Activated CD4-positive, alpha-beta T cell treated with anti-CD3 and anti-CD28 coated beads for 24 hours (primary cell): ENCODE measurements around the gene PNPLA7.
"Not testable (repeated sequence)": the region's sequence is repeated elsewhere in the genome, so short reads cannot be mapped to it uniquely, and the experiment has no call there.

Experiments
- DNase-seq, 2 donors: peaks; one replicate each; pipeline ENCODE4 v3.0.0-alpha.2; 2020; ENCODE audit warnings: low read depth in 2 of 2

Gene PNPLA7

GRCh38 chr9:137480686-137481683 is 69.2 kb downstream of the PNPLA7 start:
- no peak for DNase-seq

- no peak for DNase-seq
These were observed 70.1 kb downstream of the PNPLA7 start for GRCh38 chr9:137479892-137480685.

- no peak for DNase-seq
These were observed 71.0 kb downstream of the PNPLA7 start for GRCh38 chr9:137478962-137479861.

- no peak for DNase-seq
These were observed 71.6 kb downstream of the PNPLA7 start for GRCh38 chr9:137478613-137478961.

- DNase-seq, result no peak
These were observed 72.2 kb downstream of the PNPLA7 start for GRCh38 chr9:137477778-137478612.

- DNase-seq, result no peak
These were observed 73.3 kb downstream of the PNPLA7 start for GRCh38 chr9:137476856-137477255.

- no peak for DNase-seq
These were observed 74.5 kb downstream of the PNPLA7 start for GRCh38 chr9:137475666-137476065.

GRCh38 chr9:137474271-137474670 is 75.9 kb downstream of the PNPLA7 start:
- DNase-seq, result no peak

GRCh38 chr9:137470785-137471184 is 79.4 kb downstream of the PNPLA7 start:
- no peak for DNase-seq

- no peak for DNase-seq
These were observed 82.3 kb downstream of the PNPLA7 start for GRCh38 chr9:137467896-137468295.

GRCh38 chr9:137467161-137467581 is 83.0 kb downstream of the PNPLA7 start:
- DNase-seq, result no peak

GRCh38 chr9:137466389-137467085 is 83.7 kb downstream of the PNPLA7 start:
- not testable (repeated sequence) for DNase-seq

- no peak for DNase-seq
These were observed 84.3 kb downstream of the PNPLA7 start for GRCh38 chr9:137465720-137466388.

- no peak for DNase-seq
These were observed 85.0 kb downstream of the PNPLA7 start for GRCh38 chr9:137465000-137465719.

GRCh38 chr9:137464291-137464999 is 85.8 kb downstream of the PNPLA7 start:
- DNase-seq, result no peak

- no peak for DNase-seq
These were observed 86.3 kb downstream of the PNPLA7 start for GRCh38 chr9:137463931-137464290.

- DNase-seq, result no peak
These were observed 86.9 kb downstream of the PNPLA7 start for GRCh38 chr9:137462986-137463930.
